SKM-1 (cell line): Measurements from ENCODE around the gene CA10.

Experiments used
- DNase-seq: peaks from one replicate; lab custom pipeline; 2025; ENCODE audit not compliant: unreplicated experiment; lab: John Stamatoyannopoulos, UW

Gene CA10

GRCh38 chr17:51955245-51955644, 203.3 kb downstream of the CA10 start:
- no peak for DNase-seq

GRCh38 chr17:51954232-51954765, 204.2 kb downstream of the CA10 start:
- no peak for DNase-seq

GRCh38 chr17:51951741-51952140, 206.8 kb downstream of the CA10 start:
- no peak for DNase-seq

GRCh38 chr17:51948128-51948527, 210.4 kb downstream of the CA10 start:
- DNase-seq, result no peak

- DNase-seq, result no peak
Measured at GRCh38 chr17:51947160-51947735, 211.3 kb downstream of the CA10 start.

GRCh38 chr17:51946311-51946710, 212.2 kb downstream of the CA10 start:
- no peak for DNase-seq

- no peak for DNase-seq
Measured at GRCh38 chr17:51941272-51941671, 217.2 kb downstream of the CA10 start.

GRCh38 chr17:51937264-51937663, 221.2 kb downstream of the CA10 start:
- no peak for DNase-seq

GRCh38 chr17:51935477-51935876, 223.0 kb downstream of the CA10 start:
- DNase-seq, result no peak

- DNase-seq, result no peak
Measured at GRCh38 chr17:51933647-51934046, 224.9 kb downstream of the CA10 start.

GRCh38 chr17:51926448-51926847, 232.1 kb downstream of the CA10 start:
- DNase-seq, result no peak

- no peak for DNase-seq
Measured at GRCh38 chr17:51921500-51921899, 237.0 kb downstream of the CA10 start.

GRCh38 chr17:51914577-51914976, 243.9 kb downstream of the CA10 start:
- DNase-seq, result no peak

GRCh38 chr17:51913491-51914205, 244.9 kb downstream of the CA10 start:
- DNase-seq, result no peak

- DNase-seq, result no peak
Measured at GRCh38 chr17:51912939-51913338, 245.6 kb downstream of the CA10 start.

GRCh38 chr17:51911237-51911636, 247.3 kb downstream of the CA10 start:
- no peak for DNase-seq

GRCh38 chr17:51909971-51910370, 248.5 kb downstream of the CA10 start:
- DNase-seq, result no peak

GRCh38 chr17:51908841-51909537, 249.5 kb downstream of the CA10 start:
- no peak for DNase-seq

- DNase-seq, result no peak
Measured at GRCh38 chr17:51907041-51907440, 251.5 kb downstream of the CA10 start.

- DNase-seq, result no peak
Measured at GRCh38 chr17:51904379-51904778, 254.1 kb downstream of the CA10 start.

- no peak for DNase-seq
Measured at GRCh38 chr17:51901242-51901641, 257.3 kb downstream of the CA10 start.

GRCh38 chr17:51891936-51892335, 266.6 kb downstream of the CA10 start:
- no peak for DNase-seq
